ENCODE results near the gene NTN4. TPM values are rescaled to one million over a fixed set of nuclear protein-coding genes. Genes with fewer than 3 reads are reported as not detected.
"Not testable (repeated sequence)": the region's sequence is repeated elsewhere in the genome, so short reads cannot be mapped to it uniquely, and the experiment has no call there.

NTN4 gene
- total RNA-seq, 1 experiment from 2014 or later: 3.1 TPM

DNA sequence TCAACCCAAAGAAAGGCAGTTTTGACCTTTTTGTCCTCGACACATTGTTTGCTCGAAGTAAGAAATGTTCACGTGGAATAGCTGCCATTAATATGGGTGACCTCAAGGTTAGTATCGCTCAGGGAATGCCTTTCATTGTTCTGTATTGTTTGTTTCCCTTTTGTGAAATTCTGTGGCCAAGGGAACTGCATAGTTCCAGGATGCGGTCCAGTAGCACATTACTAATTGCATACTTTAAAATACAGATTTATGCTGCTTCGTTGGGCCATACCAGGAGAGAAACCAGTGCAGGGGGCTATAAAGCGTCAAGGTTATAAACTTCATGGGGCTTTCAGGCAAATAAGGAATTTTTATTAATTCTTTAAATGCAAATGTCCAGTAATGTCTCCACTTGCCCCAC is 166.0 kb downstream of the NTN4 start:
- no peak for DNase-seq (ENCODE audit: low read depth)

DNA sequence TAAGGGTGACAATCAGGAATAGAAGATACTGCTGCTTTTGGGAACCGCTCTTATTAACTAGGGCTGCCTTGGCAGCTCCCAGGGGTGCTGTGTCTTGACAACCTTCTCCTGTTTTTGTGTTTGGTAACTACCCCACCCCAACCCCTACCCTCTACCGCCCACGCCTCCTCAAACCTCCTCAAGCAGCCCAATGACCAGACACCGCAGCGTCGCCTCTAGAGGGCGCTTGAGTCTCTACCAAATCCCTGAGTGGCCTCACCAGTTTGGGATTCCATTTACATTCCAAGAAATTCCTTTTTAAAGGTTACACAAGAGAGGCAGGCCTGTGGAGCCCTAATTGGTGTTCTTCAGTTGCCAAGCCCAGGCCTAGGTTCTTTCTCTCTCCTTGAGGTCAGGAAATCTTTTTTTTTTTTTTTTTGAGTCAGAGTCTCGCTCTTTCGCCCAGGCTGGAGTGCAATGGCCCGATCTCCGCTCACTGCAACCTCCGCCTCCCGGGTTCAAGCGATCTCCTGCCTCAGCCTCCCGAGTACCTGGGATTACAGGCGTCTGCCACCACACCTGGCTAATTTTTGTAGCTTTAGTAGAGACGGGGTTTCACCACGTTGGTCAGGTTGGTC is 166.9 kb downstream of the NTN4 start:
- peak; percentile 65 for DNase-seq (ENCODE audit: low read depth)

DNA sequence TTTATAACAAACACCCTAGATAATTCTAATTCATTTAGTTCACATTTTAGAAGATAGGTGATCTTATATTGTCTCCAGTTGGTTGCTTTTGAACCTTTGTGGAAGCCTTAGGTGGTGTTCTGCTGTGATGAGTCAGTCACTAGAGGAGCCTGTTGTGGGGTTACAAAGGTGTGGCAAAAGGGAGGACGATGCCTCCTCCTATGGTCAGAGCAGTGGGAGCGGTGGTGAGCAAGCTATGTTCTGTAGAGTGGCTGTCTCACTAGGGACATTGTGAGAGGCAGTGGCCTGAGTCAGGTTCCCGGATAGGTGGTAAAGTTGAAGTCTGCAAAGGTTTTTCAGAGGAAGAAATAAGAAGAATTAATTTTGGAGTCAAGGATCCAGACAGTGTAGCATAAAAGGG is 167.7 kb downstream of the NTN4 start:
- DNase-seq (ENCODE audit: low read depth): no peak

DNA sequence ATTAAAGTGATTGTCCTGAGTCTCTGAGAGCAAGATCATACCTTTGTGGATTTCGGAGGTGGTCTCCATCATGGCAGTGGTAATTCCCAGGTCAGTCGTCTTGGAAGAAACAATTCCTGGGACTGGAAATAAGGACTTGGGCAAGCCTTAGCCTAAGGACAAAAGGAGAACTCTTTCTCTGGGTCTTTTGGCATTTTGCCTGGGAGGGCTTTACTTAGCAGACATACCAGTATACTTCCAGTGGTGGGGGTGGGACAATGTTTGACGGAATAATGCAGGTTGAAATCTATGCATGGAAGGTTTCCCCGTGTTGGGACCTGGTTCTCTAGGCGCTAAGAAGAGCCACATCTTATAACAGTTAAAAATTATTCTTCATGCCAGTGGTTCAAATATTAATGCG is 168.8 kb downstream of the NTN4 start:
- DNase-seq (ENCODE audit: low read depth): no peak

DNA sequence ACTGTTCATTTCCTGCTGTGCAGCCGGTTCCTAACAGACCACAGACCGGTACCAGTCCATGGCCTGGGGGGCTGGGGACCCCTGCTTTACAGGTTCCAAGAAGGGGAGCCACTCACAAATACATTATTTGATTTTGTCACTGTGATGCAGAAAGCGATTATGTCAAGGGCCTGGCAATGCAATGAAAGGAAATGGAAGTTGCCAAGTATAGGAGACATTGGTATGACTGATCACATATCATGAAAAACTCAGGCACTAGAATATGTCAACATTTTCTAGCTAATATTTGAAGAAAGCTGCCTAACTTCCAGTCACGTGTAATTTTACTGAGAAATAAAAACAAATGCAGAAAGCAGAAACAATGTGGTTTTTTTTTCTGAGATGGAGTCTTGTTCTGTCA is 170.4 kb downstream of the NTN4 start:
- no peak for DNase-seq (ENCODE audit: low read depth)

DNA sequence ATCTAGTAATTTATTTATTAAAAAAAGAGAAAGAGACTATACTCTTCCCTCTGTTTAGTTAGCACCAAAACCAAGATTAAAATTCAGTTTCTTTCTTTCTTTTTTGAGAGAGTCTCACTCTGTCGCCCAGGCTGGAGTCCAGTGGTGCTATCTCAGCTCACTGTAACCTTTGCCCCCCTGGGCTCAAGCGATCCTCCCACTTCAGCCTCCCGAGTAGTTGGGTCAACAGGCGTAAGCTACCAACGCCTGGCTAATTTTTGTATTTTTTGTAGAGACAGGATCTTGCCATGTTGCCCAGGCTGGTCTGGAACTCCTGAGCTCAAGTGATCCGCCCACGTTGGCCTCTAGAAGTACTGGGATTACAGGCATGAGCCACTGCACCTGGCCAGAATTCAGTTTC is 174.1 kb downstream of the NTN4 start:
- DNase-seq (ENCODE audit: low read depth): not testable (repeated sequence)

DNA sequence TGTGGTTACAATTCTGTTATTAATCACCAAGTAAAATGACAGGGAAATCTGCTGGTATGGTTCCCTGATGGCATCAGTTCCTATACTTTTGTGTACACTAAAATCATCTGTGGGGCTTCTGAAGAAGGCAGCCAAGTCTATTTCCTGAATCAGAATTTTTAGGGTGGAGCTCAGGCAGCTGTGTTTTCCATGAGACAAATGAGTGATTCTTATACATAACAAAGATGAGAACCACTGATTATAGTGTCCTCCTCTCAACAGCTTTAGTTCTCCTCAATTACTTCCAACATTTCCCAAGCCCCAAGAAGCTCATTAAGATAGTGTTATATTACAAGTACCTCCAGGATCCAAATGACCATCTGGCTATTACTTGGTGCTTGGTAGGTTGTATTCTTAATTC is 174.8 kb downstream of the NTN4 start:
- DNase-seq (ENCODE audit: low read depth): no peak

DNA sequence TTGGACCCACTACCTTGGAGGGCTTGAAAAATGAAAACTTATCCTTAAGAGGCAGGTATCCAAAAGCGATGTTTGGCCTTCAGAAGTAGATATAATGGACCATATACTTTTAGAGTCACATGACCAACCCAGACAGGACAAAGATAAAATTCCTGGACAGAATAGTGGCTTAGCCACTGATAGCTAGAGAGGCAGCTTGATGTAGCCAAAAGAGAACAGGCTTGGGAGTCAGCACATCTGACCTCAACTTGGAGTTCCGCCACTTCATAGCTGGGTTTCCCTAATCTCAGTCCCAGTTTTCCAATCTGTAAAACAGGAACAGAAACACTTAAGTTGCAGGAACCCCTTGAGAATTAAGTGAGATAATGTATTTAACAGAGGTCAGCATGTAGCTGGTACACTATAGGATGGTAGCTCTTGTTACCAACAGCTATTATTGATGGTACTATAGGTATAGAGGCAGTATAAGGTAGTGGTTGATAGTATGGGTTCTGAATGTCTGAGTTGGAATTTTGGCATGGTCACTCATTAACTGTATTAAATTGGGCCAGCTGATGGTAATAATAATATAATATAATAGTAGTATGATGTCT is 176.1 kb downstream of the NTN4 start:
- no peak for DNase-seq (ENCODE audit: low read depth)

DNA sequence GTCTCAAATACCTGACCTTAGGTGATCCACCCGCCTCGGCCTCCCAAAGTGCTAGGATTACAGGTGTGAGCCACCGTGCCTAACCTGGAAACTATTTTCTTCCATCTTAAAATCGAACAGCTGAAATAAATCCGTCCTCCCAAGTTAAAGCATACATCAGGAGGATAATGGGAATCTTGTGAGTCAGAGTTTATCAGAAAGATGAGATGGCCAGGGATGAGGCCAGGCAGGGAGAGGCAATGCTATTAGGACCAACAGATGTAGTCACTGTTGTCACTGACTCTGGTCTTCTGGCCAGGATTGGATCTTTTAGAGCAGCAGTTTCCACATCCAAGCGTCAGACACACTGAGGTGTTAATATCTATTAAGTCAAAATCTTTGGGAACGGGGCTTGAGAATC is 177.5 kb downstream of the NTN4 start:
- DNase-seq (ENCODE audit: low read depth): no peak

DNA sequence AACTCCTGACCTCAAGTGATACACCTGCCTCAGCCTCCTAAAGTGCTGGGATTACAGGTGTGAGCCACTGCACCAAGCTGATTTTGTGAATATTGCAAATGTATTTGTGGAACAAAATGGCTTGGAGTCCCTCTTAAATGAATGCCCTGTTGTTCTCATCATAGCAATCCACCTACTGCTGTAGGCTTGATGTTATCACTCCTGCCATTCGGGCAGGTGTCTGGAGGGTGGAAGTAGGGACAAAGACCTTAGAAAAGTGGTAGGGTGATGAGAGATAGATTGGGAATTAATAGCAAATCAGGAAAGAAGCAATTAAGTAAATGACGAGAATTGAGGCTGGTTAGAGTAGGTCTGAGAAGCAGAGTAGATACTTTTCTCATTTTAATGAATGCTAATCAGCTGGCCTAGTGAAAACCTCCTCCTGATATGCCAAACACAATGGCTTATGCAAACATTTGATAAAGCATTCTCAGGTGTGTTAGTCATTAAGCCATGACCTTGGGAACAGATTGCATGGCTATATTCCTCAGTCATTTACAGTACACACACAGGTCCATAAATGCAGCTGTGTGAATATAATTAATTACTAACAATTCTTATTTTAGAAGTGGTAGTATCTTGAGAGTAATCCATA is 178.8 kb downstream of the NTN4 start:
- DNase-seq (ENCODE audit: low read depth): no peak

DNA sequence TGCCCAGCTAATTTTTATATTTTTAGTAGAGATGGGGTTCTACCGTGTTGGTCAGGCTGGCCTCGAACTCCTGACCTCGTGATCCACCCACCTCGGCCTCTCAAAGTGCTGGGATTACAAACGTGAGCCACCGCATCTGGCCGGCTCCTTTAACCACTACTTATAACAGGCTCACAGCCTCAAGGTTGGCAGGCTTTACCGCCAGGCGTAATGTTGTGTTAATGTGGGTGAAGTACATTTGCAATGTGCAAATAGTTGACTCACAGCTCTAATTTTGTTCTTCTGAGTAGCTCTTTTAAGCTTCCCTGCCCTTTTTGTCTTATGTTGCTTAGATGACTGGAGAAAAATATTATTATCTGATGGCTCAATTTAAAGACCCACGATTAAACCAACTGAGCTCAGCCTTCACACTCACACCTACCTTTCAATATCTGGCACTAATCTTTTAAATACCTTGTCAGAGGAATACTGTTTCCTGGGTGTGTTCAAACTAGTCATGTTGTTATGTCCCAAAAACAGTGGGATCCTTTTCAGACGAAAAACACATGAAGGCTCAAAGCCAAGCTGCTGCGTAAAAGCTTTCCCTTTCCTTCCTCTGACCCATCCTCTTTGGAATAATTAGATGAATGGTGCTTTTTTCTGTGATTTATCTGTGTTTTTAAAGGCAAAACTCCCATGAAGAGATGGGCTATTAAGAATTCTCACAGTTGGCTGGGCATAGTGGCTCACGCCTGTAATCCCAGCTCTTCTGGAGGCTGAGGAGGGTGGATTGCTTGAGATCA is 182.1 kb downstream of the NTN4 start:
- DNase-seq (ENCODE audit: low read depth): peak; percentile 77

Other genes starting within 250 kb of the NTN4 start
- not detected in 2 replicates for gene USP44, start 239.3 kb downstream of the NTN4 start, total RNA-seq (2014; rRNA removed; shearing (Covaris generic))
- 23.0 and 29.6 TPM in 2 replicates for gene SNRPF, start 68.2 kb upstream of the NTN4 start, total RNA-seq (2014; rRNA removed; shearing (Covaris generic))
- not detected in 2 replicates for gene CCDC38, start 151.8 kb upstream of the NTN4 start, total RNA-seq (2014; rRNA removed; shearing (Covaris generic))
- gene AMDHD1, start 152.6 kb upstream of the NTN4 start, total RNA-seq (2014; rRNA removed; shearing (Covaris generic)): 0.39 and 1.6 TPM in 2 replicates
- gene HAL, start 205.6 kb upstream of the NTN4 start, total RNA-seq (2014; rRNA removed; shearing (Covaris generic)): not detected in 2 replicates
- 43.3 and 49.9 TPM in 2 replicates for gene LTA4H, start 244.8 kb upstream of the NTN4 start, total RNA-seq (2014; rRNA removed; shearing (Covaris generic))